Memory B cell (primary cell): ENCODE results near the gene GALNT15.

Experiments
- ATAC-seq: fragments of 150-1000 bp; cut with Tn5 transposase; 2 replicates; pipeline ENCODE4 v1.10.0; 2021; ENCODE audit warnings: low read depth, mild to moderate bottlenecking, moderate library complexity
- DNase-seq, 2 donors: peaks; one replicate each; pipeline ENCODE4 v3.0.0; 2022; ENCODE audit warnings: low spot score in 2 of 2
- H3K27ac Mint-ChIP-seq: one replicate; pipeline ENCODE4 v1.8.0; 2022; ENCODE audit warnings: mild to moderate bottlenecking, moderate library complexity, mixed read lengths
- H3K27me3 Mint-ChIP-seq: one replicate; pipeline ENCODE4 v1.8.0; 2022; ENCODE audit warnings: mixed read lengths
- H3K36me3 Mint-ChIP-seq: one replicate; pipeline ENCODE4 v1.8.0; 2022; ENCODE audit warnings: mild to moderate bottlenecking, mixed read lengths
- H3K4me1 Mint-ChIP-seq: one replicate; pipeline ENCODE4 v1.8.0; 2022; ENCODE audit warnings: mixed read lengths
- H3K4me3 Mint-ChIP-seq: one replicate; pipeline ENCODE4 v1.8.0; 2022; ENCODE audit warnings: mild to moderate bottlenecking, moderate library complexity, mixed read lengths
- H3K9me3 Mint-ChIP-seq: one replicate; pipeline ENCODE4 v1.8.0; 2022; ENCODE audit warnings: mixed read lengths

GALNT15 gene

DNA sequence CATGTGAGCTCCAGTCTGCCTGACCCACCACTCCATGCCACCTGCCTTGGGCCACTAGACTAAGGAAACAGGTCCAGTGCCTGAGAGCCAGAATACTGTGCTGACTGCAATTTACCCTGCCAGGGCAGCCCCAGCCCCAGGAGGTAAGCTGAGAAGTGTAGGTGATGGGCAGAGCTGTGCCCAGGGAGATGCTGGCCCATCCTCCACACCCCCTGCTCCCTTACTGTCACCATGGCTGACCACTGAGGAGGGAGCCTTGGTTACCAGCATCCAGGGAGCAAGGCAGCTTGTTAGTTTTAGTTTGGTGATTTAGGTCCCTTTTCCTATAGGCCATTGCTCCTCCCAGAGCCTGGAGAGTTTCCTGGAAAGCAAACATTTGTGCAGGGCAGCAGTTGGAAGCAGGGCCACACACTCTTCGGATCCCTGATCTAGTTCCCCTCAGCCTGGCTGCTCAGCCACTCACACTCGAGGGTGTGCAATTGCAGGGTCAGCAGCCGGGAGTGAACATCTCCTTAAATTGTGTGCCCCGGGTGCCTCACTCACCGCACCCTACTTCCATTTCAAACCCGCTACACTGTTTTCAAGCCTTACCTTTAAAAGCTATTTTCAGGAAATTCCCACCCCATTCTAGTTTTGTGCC, 2.0 kb downstream of the GALNT15 start:
- ATAC-seq (no peak), DNase-seq (no peak)
- H3K4me1 Mint-ChIP-seq: peaks cover 10% of the 10 kb centered on the region
- H3K36me3 Mint-ChIP-seq: no peaks in the 10 kb centered on the region
- H3K27me3 Mint-ChIP-seq: peaks cover 20% of the 10 kb centered on the region
- H3K27ac Mint-ChIP-seq: no peak overlapping the region
- no peaks in the 10 kb centered on the region for H3K9me3 Mint-ChIP-seq
- no peak overlapping the region for H3K4me3 Mint-ChIP-seq

DNA sequence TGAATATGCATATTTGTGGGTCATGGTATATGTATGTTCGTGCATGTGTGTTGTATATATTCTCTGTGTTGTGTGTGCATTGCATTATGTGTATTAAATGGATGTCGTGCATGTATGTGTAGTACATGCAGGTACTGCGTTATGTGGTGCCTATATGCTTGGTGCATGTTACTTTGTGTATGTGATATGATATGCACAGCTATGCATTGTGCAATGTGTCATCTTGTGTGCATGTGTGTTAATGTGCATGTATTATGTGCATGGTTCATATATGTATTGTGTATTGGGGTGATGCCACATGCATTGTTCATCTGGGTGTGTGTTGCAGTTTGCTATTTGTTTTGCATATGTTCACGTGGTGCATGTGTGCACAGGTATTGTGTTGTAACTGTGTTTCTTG, 2.9 kb downstream of the GALNT15 start:
- no peak for DNase-seq
- Mint-ChIP-seq H3K27ac (no peak overlapping the region), H3K4me1 (peaks cover 10% of the 10 kb centered on the region)

DNA sequence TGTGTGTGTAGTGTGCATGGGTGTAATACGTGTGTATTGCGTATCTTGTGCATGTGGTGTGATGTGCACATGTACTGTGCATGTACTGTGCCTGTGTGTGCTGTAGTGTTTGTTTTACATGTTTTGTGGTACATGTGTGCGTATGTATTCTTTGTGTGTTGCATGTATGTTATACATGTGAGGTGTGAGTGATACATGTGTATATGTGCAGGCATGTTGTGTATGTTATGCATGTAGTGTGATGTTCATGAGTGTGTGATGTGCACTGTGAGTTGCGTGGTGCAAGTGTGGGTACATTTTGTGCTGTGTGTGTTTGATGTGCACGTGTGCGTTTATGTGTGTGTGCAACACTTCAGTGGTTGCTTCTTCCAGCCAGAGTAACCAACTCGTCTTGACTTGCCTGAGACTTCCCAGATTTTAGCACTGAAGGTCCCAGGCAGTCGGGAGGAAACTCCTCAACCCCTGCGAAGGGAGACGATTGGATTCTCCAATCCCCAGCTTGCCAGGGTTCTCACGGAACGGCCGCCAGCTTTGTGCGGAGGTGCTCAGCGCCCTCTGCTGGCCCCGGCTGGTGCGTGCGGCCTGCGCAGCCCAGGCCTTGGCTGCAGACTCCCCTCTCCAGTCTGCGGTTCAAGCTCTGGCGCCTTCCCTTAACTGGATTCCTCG, 3.6 kb downstream of the GALNT15 start:
- peak; percentile 56 for ATAC-seq

More for the DNA sequence above, 2.9 kb downstream of the GALNT15 start:
- no peak for ATAC-seq
- Mint-ChIP-seq H3K36me3 (no peaks in the 10 kb centered on the region), H3K27me3 (peaks cover 20% of the 10 kb centered on the region), H3K4me3 (no peak overlapping the region), H3K9me3 (no peaks in the 10 kb centered on the region)

DNA sequence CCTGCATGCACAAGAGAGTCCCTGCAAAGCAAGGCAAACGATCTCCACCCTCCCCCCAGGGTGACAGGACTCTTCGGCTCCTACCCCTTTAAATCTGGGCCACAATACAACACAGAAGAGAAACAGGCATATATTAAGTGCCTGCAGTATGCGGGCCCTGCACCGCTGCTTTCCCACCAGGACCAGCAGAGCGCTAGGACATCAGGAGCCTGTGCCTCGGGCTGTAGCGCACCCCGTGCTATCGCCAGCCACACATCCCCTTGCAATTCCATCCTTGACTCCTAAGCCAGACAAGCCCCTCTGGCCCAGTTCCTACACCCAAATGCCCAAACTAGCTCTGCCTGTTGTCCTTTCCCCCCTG, 4.1 kb downstream of the GALNT15 start:
- Mint-ChIP-seq H3K4me3 (no peak overlapping the region), H3K36me3 (no peaks in the 10 kb centered on the region), H3K4me1 (peaks cover 10% of the 10 kb centered on the region), H3K27ac (no peak overlapping the region), H3K27me3 (peaks cover 20% of the 10 kb centered on the region), H3K9me3 (no peaks in the 10 kb centered on the region)
- no peak for DNase-seq
- no peak for ATAC-seq

More for the DNA sequence above, 3.6 kb downstream of the GALNT15 start:
- DNase-seq: peak; percentile 26 to 51
- no peak overlapping the region for H3K27ac Mint-ChIP-seq
- H3K27me3 Mint-ChIP-seq: peaks cover 20% of the 10 kb centered on the region
- H3K4me1 Mint-ChIP-seq: peaks cover 10% of the 10 kb centered on the region
- H3K4me3 Mint-ChIP-seq: no peak overlapping the region
- H3K36me3 Mint-ChIP-seq: no peaks in the 10 kb centered on the region
- no peaks in the 10 kb centered on the region for H3K9me3 Mint-ChIP-seq

DNA sequence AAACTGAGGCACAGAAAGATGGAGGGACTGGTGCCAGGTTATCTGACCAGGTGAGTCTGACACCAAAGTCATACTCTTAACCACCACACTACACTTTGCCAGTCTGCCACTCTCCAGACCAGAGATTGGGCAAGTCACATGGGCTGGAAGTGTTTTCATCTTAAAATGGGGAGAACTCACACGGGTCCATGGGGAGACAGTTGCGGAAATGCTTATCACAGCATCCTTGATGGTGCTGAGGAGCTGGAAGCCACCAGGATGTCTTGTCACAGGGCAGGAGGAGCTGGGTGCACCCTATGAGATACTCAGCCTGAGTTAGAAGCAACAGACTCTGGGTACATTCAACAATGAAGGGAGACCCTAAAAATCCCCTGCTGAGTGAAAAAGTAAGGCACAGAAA, 4.8 kb downstream of the GALNT15 start:
- no peaks in the 10 kb centered on the region for H3K36me3 Mint-ChIP-seq

DNA sequence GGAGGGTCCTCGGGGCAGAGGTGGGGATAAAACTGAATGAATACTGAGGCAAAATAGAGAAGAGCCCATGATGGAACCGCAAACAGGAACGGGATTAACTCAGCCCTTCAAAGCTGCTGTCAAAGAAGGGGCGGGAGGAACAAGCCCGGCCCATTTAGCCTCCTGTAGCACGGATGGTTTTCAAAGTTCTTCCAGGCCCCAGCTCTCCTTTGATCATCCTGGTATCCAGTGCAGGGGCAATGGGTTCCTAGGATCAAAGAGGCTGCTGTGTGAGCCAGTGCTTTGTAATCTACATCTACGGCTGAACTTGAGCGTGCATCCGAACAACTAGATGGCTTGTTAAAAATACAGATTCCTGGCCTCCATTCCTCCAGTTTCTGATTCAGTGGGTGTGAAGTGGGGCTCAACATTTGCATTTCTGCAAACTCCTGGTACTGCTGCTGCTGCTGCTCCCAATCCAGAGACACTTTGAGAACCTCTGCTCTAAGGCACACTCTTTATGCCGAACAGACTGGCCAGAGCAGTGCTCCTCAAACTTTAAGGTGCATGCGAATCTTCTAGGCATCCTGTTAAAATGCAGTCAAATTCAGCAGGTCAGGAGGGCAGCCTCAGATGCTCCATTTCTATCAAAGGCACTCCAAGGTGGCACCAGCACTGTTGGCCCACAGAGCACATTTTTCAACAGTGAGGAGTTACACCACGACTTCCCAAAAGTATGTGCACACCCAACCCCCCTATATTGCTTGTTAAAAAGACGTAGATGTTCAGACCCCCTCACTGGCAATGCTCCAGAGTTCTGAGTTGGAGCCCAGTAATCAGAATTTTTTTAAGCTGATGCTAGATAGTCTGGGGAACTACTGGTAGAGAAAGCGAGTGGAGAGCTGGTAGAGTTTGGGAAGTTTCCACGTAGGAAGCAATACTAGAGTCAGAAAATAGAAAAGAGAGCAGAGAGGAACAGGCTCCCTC, 5.6 kb downstream of the GALNT15 start:
- H3K27ac Mint-ChIP-seq: no peak overlapping the region
- ATAC-seq (no peak), DNase-seq (no peak)
- H3K9me3 Mint-ChIP-seq: no peaks in the 10 kb centered on the region
- H3K4me3 Mint-ChIP-seq: no peak overlapping the region
- no peaks in the 10 kb centered on the region for H3K36me3 Mint-ChIP-seq
- peaks cover 10% of the 10 kb centered on the region for H3K4me1 Mint-ChIP-seq
- H3K27me3 Mint-ChIP-seq: peaks cover 17% of the 10 kb centered on the region

More for the DNA sequence above, 4.8 kb downstream of the GALNT15 start:
- Mint-ChIP-seq H3K9me3 (no peaks in the 10 kb centered on the region), H3K4me1 (peaks cover 10% of the 10 kb centered on the region), H3K27me3 (peaks cover 19% of the 10 kb centered on the region), H3K4me3 (no peak overlapping the region), H3K27ac (no peak overlapping the region)
- DNase-seq (no peak), ATAC-seq (no peak)

DNA sequence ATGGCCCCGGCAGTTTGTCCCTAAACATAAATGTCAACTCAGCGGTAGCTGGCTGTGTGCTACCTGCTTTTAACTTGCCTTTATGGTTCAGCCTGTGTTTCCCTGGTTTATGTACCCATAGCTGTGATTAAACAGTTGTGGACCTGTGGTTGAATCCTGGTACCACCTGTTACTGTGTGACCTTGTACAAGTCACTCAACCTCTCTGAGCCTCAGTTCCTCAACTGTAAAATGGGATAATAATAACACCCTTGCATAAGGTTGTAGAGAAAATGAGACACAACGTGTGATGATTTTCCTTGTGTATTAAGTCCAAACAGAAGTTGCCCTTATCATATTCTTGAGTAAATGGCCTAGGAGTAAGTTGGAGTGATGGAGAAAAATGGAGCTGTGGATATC, 6.3 kb downstream of the GALNT15 start:
- H3K9me3 Mint-ChIP-seq: no peaks in the 10 kb centered on the region
- peaks cover 10% of the 10 kb centered on the region for H3K4me1 Mint-ChIP-seq
- ATAC-seq (no peak), DNase-seq (no peak)
- peaks cover 17% of the 10 kb centered on the region for H3K27me3 Mint-ChIP-seq
- no peak overlapping the region for H3K27ac Mint-ChIP-seq
- H3K4me3 Mint-ChIP-seq: no peak overlapping the region
- H3K36me3 Mint-ChIP-seq: no peaks in the 10 kb centered on the region

DNA sequence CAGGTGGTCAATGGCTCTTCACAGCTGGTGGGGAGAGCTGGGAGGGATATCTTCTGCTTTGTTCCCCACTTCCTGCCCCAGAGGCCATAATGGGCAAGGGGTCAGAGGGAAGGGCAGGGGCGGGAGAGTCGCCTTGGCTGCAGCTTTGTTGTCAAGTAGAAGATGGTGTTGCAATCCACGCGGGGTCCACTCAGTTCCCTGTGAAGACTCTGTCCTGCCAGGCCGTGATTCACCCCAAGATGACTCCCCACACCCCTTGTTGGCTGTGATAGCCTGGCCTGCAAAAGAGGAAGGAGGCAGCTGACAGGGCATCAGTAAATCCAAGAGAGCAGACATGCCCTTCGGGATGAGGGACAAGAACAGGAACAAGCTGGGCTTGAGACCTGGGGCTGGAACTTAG, 6.9 kb downstream of the GALNT15 start:
- H3K9me3 Mint-ChIP-seq: no peaks in the 10 kb centered on the region
- peaks cover 10% of the 10 kb centered on the region for H3K4me1 Mint-ChIP-seq
- no peak for ATAC-seq
- no peak overlapping the region for H3K4me3 Mint-ChIP-seq
- DNase-seq: no peak
- H3K36me3 Mint-ChIP-seq: no peaks in the 10 kb centered on the region
- H3K27me3 Mint-ChIP-seq: peaks cover 17% of the 10 kb centered on the region
- H3K27ac Mint-ChIP-seq: no peak overlapping the region

DNA sequence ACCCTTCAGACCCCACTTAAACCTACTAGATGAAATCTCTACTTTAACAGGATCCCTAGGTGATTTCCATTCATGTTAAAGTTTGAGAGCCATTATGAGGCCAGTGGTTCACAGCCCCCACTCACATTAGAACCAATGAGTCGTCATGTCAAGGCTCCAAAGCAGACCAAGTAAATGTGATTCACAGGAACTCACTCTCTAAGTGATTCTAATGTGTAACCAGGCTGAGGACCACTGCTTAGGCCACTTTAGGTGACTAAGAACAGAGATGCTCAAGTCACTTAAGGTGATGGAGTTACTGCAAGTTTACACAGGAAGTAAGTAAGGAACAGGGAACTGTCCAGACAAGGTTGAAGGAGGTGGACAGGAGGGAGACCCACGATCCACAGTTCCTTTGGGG, 7.7 kb downstream of the GALNT15 start:
- DNase-seq: no peak
- Mint-ChIP-seq H3K4me1 (peaks cover 9% of the 10 kb centered on the region), H3K4me3 (no peak overlapping the region), H3K27ac (no peak overlapping the region), H3K9me3 (no peaks in the 10 kb centered on the region), H3K27me3 (peaks cover 16% of the 10 kb centered on the region), H3K36me3 (no peaks in the 10 kb centered on the region)
- no peak for ATAC-seq

DNA sequence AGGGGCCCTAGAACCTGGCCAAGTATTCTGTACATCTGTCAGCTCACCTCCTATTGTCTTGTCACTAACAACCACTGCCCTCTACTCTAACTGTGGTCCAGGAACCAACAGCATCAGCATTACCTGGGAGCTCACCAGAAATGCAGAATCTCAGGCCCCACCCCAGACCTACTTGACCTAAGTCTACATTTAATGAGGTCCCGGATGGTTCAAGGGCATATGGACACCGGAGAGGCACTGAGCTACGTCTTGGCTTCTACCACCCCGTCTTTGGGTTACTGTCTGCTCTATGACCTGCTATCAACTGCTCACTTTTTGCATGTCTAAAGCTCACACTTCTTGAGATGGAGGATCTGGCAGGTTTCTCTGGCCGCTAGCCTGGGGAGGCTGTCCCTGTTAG, 8.1 kb downstream of the GALNT15 start:
- peaks cover 5% of the 10 kb centered on the region for H3K4me1 Mint-ChIP-seq
- no peaks in the 10 kb centered on the region for H3K9me3 Mint-ChIP-seq
- DNase-seq (no peak), ATAC-seq (no peak)
- peaks cover 12% of the 10 kb centered on the region for H3K27me3 Mint-ChIP-seq
- no peak overlapping the region for H3K27ac Mint-ChIP-seq
- no peak overlapping the region for H3K4me3 Mint-ChIP-seq
- no peaks in the 10 kb centered on the region for H3K36me3 Mint-ChIP-seq

DNA sequence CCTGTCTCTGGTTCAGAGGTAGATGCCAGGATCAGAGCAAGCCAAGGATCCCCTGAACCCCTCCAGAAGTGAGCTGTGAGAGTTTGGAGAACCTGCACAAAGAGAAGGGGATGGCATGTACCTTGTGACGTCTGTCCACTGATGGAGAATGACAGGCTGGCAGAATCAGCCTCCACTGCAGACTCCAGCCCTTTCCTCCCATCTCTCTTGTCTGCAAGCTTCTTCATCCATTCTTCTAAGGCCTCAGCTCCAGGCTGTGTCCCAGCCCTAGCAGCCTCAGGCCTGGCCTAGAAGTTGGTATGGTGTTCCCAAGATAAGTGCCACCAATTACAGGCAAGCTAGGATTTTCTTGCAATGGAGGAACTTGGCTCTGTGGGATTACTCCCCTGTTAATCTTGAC, 8.6 kb downstream of the GALNT15 start:
- Mint-ChIP-seq H3K9me3 (no peaks in the 10 kb centered on the region), H3K27me3 (peaks cover 10% of the 10 kb centered on the region), H3K4me1 (peaks cover under 1% of the 10 kb centered on the region), H3K4me3 (no peak overlapping the region), H3K36me3 (no peaks in the 10 kb centered on the region), H3K27ac (no peak overlapping the region)
- ATAC-seq: no peak
- DNase-seq: no peak

DNA sequence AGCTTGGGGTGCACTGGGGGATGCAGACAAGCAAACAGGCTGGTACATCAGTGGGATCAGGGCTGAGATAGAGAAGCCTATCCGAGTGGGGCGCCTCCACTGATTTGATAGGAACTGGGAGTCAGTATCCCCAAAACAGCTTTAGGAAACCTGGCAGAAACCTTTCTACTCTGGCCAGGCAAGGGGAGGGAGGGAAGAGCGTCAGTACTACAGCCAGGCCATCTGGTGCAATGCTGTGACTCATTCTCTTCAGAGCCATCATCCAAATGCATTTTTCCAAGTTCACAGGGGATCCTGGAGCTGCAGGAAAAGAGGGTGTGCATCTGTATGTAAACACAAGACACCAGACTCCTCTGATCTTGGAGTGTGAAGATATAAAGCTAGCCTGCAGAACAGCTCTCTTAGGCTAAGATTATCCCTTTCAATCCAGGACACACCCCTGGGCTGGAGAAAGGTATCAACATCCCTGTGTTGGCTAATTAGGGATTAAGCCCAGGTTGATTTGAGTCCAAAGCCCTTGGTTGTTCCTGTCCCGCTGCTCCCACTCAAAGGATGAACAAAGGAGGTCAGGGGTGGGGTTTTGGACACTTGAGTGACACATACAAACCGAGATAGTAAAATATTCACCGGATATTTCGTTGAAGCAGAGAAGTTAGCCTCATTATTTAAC, 9.3 kb downstream of the GALNT15 start:
- Mint-ChIP-seq H3K4me1 (no peaks in the 10 kb centered on the region), H3K4me3 (no peak overlapping the region), H3K27me3 (peaks cover 7% of the 10 kb centered on the region), H3K9me3 (no peaks in the 10 kb centered on the region), H3K36me3 (no peaks in the 10 kb centered on the region), H3K27ac (no peak overlapping the region)
- DNase-seq (no peak), ATAC-seq (no peak)

DNA sequence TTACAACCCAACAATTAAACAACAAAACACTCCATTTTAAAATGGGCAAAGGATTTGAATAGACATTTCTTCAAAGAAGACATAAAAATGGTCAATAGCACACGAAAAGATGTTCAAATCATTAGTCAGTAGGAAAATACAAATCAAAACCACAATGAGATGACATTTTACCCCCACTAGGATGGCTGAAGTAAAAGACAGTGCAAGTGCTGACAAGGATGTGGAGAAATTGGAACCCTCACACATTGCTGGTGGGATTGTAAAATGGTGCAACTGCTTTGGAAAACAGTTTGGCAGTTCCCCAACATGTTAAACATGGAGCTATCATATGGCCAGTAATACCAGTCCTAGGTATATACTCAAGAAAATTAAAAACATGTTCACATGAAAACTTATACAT, 11.6 kb downstream of the GALNT15 start:
- no peak for ATAC-seq
- H3K27me3 Mint-ChIP-seq: peaks cover 5% of the 10 kb centered on the region
- no peaks in the 10 kb centered on the region for H3K9me3 Mint-ChIP-seq
- DNase-seq: no peak
- no peaks in the 10 kb centered on the region for H3K36me3 Mint-ChIP-seq
- H3K4me1 Mint-ChIP-seq: no peaks in the 10 kb centered on the region
- H3K4me3 Mint-ChIP-seq: no peak overlapping the region
- no peak overlapping the region for H3K27ac Mint-ChIP-seq

DNA sequence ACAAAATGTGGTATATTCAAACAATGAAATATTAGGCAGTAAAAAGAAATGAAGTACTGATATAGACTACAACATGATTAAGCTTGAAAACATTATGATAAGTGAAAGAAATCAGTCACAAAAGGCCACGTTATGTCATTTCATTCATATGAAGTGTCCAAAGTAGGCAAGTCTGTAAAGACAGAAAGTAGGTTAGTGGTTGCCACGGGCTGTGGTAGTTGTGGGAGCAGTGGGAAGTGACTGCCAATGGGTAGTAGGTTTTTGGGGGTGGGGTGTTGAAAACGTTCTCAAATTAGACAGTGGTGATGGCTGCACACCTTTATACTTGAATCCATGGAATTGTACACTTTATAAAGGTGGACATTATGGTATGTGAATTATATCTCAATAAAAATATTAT, 12.1 kb downstream of the GALNT15 start:
- no peak overlapping the region for H3K27ac Mint-ChIP-seq
- DNase-seq (no peak), ATAC-seq (no peak)
- no peaks in the 10 kb centered on the region for H3K9me3 Mint-ChIP-seq
- peaks cover 5% of the 10 kb centered on the region for H3K27me3 Mint-ChIP-seq
- H3K4me1 Mint-ChIP-seq: no peaks in the 10 kb centered on the region
- H3K36me3 Mint-ChIP-seq: no peaks in the 10 kb centered on the region
- no peak overlapping the region for H3K4me3 Mint-ChIP-seq
